Measurements from ENCODE around the gene CEMIP2. TPM values are rescaled to one million over a fixed set of nuclear protein-coding genes. Genes with fewer than 3 reads are reported as not detected.

Gene CEMIP2
- total RNA-seq, 1 donor: 27.3 TPM

- no peak overlapping the region for H3K4me3 ChIP-seq (ENCODE audit: low read depth, low read length)
- DNase-seq (ENCODE audit: low read depth): no peak
- TF ChIP-seq CTCF (IDR thresholded peaks at IDR 0.05; ENCODE audit: insufficient read depth, low read length): no peak
Measured at GRCh38 chr9:71678999-71679398, 89.3 kb downstream of the CEMIP2 start.

- no peak overlapping the region for H3K4me3 ChIP-seq (ENCODE audit: low read depth, low read length)
- TF ChIP-seq CTCF (IDR thresholded peaks at IDR 0.05; ENCODE audit: insufficient read depth, low read length): no peak
- DNase-seq (ENCODE audit: low read depth): no peak
Measured at GRCh38 chr9:71677209-71677608, 91.1 kb downstream of the CEMIP2 start.

GRCh38 chr9:71676460-71676859, 91.9 kb downstream of the CEMIP2 start:
- H3K4me3 ChIP-seq (ENCODE audit: low read depth, low read length): no peak overlapping the region
- no peak for DNase-seq (ENCODE audit: low read depth)
- no peak for TF ChIP-seq CTCF (IDR thresholded peaks at IDR 0.05; ENCODE audit: insufficient read depth, low read length)

GRCh38 chr9:71675857-71676165, 92.5 kb downstream of the CEMIP2 start:
- no peak for TF ChIP-seq CTCF (IDR thresholded peaks at IDR 0.05; ENCODE audit: insufficient read depth, low read length)
- H3K4me3 ChIP-seq (ENCODE audit: low read depth, low read length): no peak overlapping the region
- no peak for DNase-seq (ENCODE audit: low read depth)

- no peak overlapping the region for H3K4me3 ChIP-seq (ENCODE audit: low read depth, low read length)
- TF ChIP-seq CTCF (IDR thresholded peaks at IDR 0.05; ENCODE audit: insufficient read depth, low read length): no peak
- DNase-seq (ENCODE audit: low read depth): no peak
Measured at GRCh38 chr9:71675105-71675856, 93.0 kb downstream of the CEMIP2 start.

- DNase-seq (ENCODE audit: low read depth): no peak
- H3K4me3 ChIP-seq (ENCODE audit: low read depth, low read length): no peak overlapping the region
- no peak for TF ChIP-seq CTCF (IDR thresholded peaks at IDR 0.05; ENCODE audit: insufficient read depth, low read length)
Measured at GRCh38 chr9:71672573-71672972, 95.7 kb downstream of the CEMIP2 start.

GRCh38 chr9:71671289-71671688, 97.0 kb downstream of the CEMIP2 start:
- no peak for TF ChIP-seq CTCF (IDR thresholded peaks at IDR 0.05; ENCODE audit: insufficient read depth, low read length)
- H3K4me3 ChIP-seq (ENCODE audit: low read depth, low read length): no peak overlapping the region
- DNase-seq (ENCODE audit: low read depth): no peak
